GM18909 (cell line): ENCODE measurements around the gene CNIH1.

Experiments used
- ATAC-seq: cut with Tn5 transposase; IDR thresholded peaks from one replicate; pipeline ENCODE4 v1.9.1; 2021; ENCODE audit warnings: mild to moderate bottlenecking; ENCODE audit not compliant: unreplicated experiment, poor library complexity

Gene CNIH1

GRCh38 chr14:54440873-54441868 lies at the start of gene CNIH1:
Gene CNIH1 (minus strand): TSS chr14:54441374. CDS start chr14:54441327, 47 bp downstream.
- peak; percentile 95 for ATAC-seq

- ATAC-seq = no peak
Observed at GRCh38 chr14:54490445-54491175, 49.4 kb upstream of the CNIH1 start.

- no peak for ATAC-seq
Observed at GRCh38 chr14:54489731-54490444, 48.7 kb upstream of the CNIH1 start.

- peak; percentile 25 for ATAC-seq
Observed at GRCh38 chr14:54489318-54489683, 48.1 kb upstream of the CNIH1 start.

GRCh38 chr14:54488646-54489317 lies 47.6 kb upstream of the CNIH1 start, which contains the start of gene GMFB:
Gene GMFB (minus strand): TSS chr14:54488980. CDS start chr14:54488927, 53 bp downstream.
- ATAC-seq = peak; percentile 89

GRCh38 chr14:54488318-54488645 lies 47.1 kb upstream of the CNIH1 start:
- no peak for ATAC-seq

- no peak for ATAC-seq
Observed at GRCh38 chr14:54487771-54488170, 46.6 kb upstream of the CNIH1 start.

- ATAC-seq = no peak
Observed at GRCh38 chr14:54486685-54487084, 45.5 kb upstream of the CNIH1 start.

GRCh38 chr14:54483846-54484245 lies 42.7 kb upstream of the CNIH1 start:
- no peak for ATAC-seq

- ATAC-seq = no peak
Observed at GRCh38 chr14:54483073-54483745, 42.0 kb upstream of the CNIH1 start.

GRCh38 chr14:54481695-54482094 lies 40.5 kb upstream of the CNIH1 start:
- no peak for ATAC-seq

- no peak for ATAC-seq
Observed at GRCh38 chr14:54480830-54481562, 39.8 kb upstream of the CNIH1 start.

GRCh38 chr14:54478636-54479215 lies 37.6 kb upstream of the CNIH1 start:
- ATAC-seq = no peak

- ATAC-seq = no peak
Observed at GRCh38 chr14:54475911-54476310, 34.7 kb upstream of the CNIH1 start.

- no peak for ATAC-seq
Observed at GRCh38 chr14:54475187-54475899, 34.2 kb upstream of the CNIH1 start.

GRCh38 chr14:54474232-54474793 lies 33.1 kb upstream of the CNIH1 start:
- ATAC-seq = no peak

GRCh38 chr14:54472315-54472714 lies 31.1 kb upstream of the CNIH1 start:
- ATAC-seq = no peak

- no peak for ATAC-seq
Observed at GRCh38 chr14:54471641-54472040, 30.5 kb upstream of the CNIH1 start.
